Upper lobe of left lung (tissue), 6 donors: Measurements from ENCODE around the gene SLC24A5. TPM values are rescaled to one million over a fixed set of nuclear protein-coding genes. Genes with fewer than 3 reads are reported as not detected.

Experiments used
- ATAC-seq, 2 donors: fragments of 200-7000 bp; cut with Tn5 transposase; one replicate each; pipeline ENCODE4 v1.9.1; 2022; ENCODE audit warnings: mild to moderate bottlenecking in 2 of 2, moderate library complexity in 2 of 2; ENCODE audit not compliant: low FRiP score in 2 of 2
- DNase-seq, 2 donors: peaks; one replicate each; pipeline ENCODE4 v3.0.0-alpha.2; 2019 to 2020
- H3K27ac ChIP-seq, 4 donors: fragments of 200-600 bp; sonication (generic); one replicate each; pipeline ENCODE4 v1.5.1; 2016 to 2019
- H3K27me3 ChIP-seq, 4 donors: fragments of 200-600 bp; sonication (generic); one replicate each; pipeline ENCODE4 v1.5.1; 2017 to 2019
- H3K36me3 ChIP-seq, 4 donors: fragments of 200-600 bp; sonication (generic); one replicate each; pipeline ENCODE4 v1.5.1; 2016 to 2019
- H3K4me1 ChIP-seq, 4 donors: fragments of 200-600 bp; sonication (generic); one replicate each; pipeline ENCODE4 v1.5.1; 2018 to 2019
- H3K4me3 ChIP-seq, 4 donors: fragments of 200-600 bp; sonication (generic); one replicate each; pipeline ENCODE4 v1.5.1; 2017 to 2019; ENCODE audit warnings: mild to moderate bottlenecking in 2 of 4, moderate library complexity in 1 of 4
- H3K9me3 ChIP-seq, 4 donors: fragments of 200-600 bp; sonication (generic); one replicate each; pipeline ENCODE4 v1.5.1; 2018 to 2019
- EP300 ChIP-seq, 4 donors: sonication (generic); formaldehyde crosslinking; IDR thresholded peaks; one replicate each; pipeline ENCODE4 v1.5.1; 2017; ENCODE audit warnings: antibody characterized with exemption in 4 of 4, control low read depth in 2 of 4
- POLR2A ChIP-seq, 4 donors: fragments of 450-650 bp; IDR thresholded peaks; one replicate each; pipeline ENCODE4 v1.5.1; 2016 to 2017; ENCODE audit warnings: antibody characterized with exemption in 4 of 4, mild to moderate bottlenecking in 2 of 4
- POLR2AphosphoS5 ChIP-seq, 2 donors: sonication (generic); formaldehyde crosslinking; IDR thresholded peaks; one replicate each; pipeline ENCODE4 v1.5.1; 2017; ENCODE audit warnings: antibody characterized with exemption in 2 of 2
- WGBS, 2 donors: methylation state at CpG; one replicate each; pipeline ENCODE4 v1.1.5; 2017 to 2018; 5-methylcytosine and 5-hydroxymethylcytosine counted together
- total RNA-seq, 6 donors: library from RNA; depleted of rRNA in 4 of 6; stranded (reverse); fragments of >200 nt in 4 of 6; gene quantifications; one replicate each; pipeline versions ENCODE4 v1.1.0 to v1.2.1, GENCODE V29; 2016 to 2021
- TF ChIP-seq, protein P1 (sequence below), 6 experiments: fragments of 450-650 bp in 4 of 6; fragments of 200-600 bp in 2 of 6; sonication (generic) in 2 of 6; IDR thresholded peaks; one replicate each; pipeline ENCODE4 v1.5.1; 2016 to 2019; ENCODE audit warnings: antibody characterized with exemption in 6 of 6
- donor health status: DM: no; HTN: no; CAD: no; lungs with moderate emphysema.
- donor health status: DM: no; HTN: yes; CAD: no; lungs with severe emphysema.

The SLC24A5 gene
- total RNA-seq, 6 donors from 2014 or later = 0.83 TPM; not detected in 5

DNA sequence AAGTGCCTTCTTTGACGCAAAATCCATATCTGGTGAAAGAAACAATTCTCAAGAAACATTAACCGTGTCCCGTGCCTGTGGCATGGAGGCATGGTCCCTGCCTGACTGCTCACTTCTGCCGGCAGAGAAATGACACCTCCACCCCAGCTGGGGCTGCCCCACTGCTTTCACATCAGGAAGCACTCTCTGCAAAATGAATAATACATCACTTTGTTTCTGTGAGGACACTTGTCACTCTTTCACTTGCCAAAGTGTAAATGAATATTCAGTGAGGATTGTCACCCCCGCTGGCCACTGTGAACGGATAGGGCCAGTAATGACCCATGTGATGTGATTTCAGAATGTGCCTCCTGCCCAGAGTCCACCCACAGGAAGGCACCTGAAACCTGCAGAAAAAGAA is 31.1 kb upstream of the SLC24A5 start:
- TF ChIP-seq POLR2AphosphoS5 (IDR thresholded peaks at IDR 0.05) = no peak
- TF ChIP-seq, protein P1, sequence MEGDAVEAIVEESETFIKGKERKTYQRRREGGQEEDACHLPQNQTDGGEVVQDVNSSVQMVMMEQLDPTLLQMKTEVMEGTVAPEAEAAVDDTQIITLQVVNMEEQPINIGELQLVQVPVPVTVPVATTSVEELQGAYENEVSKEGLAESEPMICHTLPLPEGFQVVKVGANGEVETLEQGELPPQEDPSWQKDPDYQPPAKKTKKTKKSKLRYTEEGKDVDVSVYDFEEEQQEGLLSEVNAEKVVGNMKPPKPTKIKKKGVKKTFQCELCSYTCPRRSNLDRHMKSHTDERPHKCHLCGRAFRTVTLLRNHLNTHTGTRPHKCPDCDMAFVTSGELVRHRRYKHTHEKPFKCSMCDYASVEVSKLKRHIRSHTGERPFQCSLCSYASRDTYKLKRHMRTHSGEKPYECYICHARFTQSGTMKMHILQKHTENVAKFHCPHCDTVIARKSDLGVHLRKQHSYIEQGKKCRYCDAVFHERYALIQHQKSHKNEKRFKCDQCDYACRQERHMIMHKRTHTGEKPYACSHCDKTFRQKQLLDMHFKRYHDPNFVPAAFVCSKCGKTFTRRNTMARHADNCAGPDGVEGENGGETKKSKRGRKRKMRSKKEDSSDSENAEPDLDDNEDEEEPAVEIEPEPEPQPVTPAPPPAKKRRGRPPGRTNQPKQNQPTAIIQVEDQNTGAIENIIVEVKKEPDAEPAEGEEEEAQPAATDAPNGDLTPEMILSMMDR (IDR thresholded peaks at IDR 0.05) = no peak
- Histone ChIP-seq H3K36me3 (no peaks in the 10 kb centered on the region), H3K27ac (no peak overlapping the region), H3K4me1 (no peaks in the 10 kb centered on the region), H3K9me3 (no peaks in the 10 kb centered on the region), H3K27me3 (no peaks in the 10 kb centered on the region), H3K4me3 (no peak overlapping the region)
- WGBS, 2 donors = 62% methylated on average over 6 of the region's 6 CpGs
- no peak for DNase-seq
- no peak for ATAC-seq

DNA sequence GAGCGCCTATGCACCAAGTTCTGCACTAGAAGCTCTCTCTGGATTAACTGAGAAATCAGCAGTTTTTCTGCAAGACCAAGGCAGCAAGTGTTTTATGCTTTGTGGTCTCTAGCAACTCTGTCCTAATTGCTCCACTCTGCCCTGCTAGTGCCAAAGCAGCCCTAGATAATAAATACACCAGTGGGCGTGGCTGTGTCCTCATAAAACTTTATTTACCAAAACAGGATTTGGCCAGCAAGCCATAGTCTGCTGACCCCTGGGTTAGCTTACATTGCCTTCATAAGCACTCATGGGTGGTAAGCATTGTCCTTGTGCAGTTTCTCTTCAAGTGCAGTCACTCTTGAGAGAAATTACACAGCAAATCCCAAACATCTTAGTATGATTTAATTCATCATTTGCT is 30.7 kb upstream of the SLC24A5 start:
- no peak overlapping the region for H3K27ac ChIP-seq
- no peak for TF ChIP-seq POLR2A (IDR thresholded peaks at IDR 0.05)
- TF ChIP-seq, protein P1 (IDR thresholded peaks at IDR 0.05) = no peak
- no peak for TF ChIP-seq POLR2AphosphoS5 (IDR thresholded peaks at IDR 0.05)
- no peak for TF ChIP-seq EP300 (IDR thresholded peaks at IDR 0.05)
- no peaks in the 10 kb centered on the region for H3K36me3 ChIP-seq
- H3K4me3 ChIP-seq = no peak overlapping the region
- no peaks in the 10 kb centered on the region for H3K4me1 ChIP-seq
- 71 to 80% methylated on average over 2 of the region's 2 CpGs for WGBS, 2 donors
- no peaks in the 10 kb centered on the region for H3K9me3 ChIP-seq
- DNase-seq (no peak), ATAC-seq (no peak)
- no peaks in the 10 kb centered on the region for H3K27me3 ChIP-seq

DNA sequence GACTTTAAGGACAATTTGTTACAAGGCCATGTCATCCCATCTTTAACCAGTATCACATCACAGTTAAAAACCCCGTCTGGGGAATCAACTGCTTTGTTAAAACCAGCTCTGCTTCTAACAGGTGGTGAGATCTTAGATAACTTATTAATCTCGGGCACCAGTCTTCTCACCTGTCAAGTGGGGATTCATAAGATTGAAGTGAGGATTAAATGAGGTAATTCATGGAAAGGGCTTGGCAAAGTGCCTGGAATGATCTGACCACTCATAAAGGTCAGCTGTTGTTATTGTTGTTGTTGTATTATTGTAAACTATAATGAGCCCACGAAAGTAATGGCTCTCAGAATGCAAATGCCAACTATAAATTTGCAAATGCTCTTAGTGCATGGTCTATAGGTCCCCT is 30.1 kb upstream of the SLC24A5 start:
- Histone ChIP-seq H3K4me1 (no peaks in the 10 kb centered on the region), H3K27me3 (no peaks in the 10 kb centered on the region), H3K36me3 (no peaks in the 10 kb centered on the region), H3K4me3 (no peak overlapping the region), H3K27ac (no peak overlapping the region), H3K9me3 (no peaks in the 10 kb centered on the region)
- 39 to 44% methylated on average over 3 of the region's 3 CpGs for WGBS, 2 donors
- TF ChIP-seq POLR2AphosphoS5 (IDR thresholded peaks at IDR 0.05) (no peak), POLR2A (IDR thresholded peaks at IDR 0.05) (no peak), EP300 (IDR thresholded peaks at IDR 0.05) (no peak)
- TF ChIP-seq, protein P1 (IDR thresholded peaks at IDR 0.05) = no peak
- no peak for DNase-seq
- no peak for ATAC-seq

DNA sequence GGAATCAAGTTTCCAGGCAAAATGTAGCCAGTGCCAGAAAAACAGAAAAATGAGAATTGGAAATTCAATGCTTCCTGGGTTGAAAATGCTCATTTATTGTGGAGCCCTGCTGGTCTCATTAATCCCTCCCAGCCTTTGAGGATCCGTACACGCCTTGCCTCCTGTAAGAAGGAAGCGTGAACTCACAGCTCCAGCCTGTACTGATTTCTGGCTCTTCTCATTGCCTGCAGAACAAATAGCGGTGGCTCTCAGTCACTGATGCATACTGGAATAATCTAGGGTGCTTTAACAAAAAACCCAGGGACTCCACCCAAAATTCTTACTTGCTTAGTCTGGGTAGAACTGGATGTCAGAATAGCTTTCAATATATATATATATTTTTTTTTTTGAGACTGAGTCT is 29.3 kb upstream of the SLC24A5 start:
- Histone ChIP-seq H3K4me1 (no peaks in the 10 kb centered on the region), H3K4me3 (no peak overlapping the region), H3K27ac (no peak overlapping the region), H3K27me3 (no peaks in the 10 kb centered on the region), H3K36me3 (no peaks in the 10 kb centered on the region), H3K9me3 (no peaks in the 10 kb centered on the region)
- no peak for ATAC-seq
- TF ChIP-seq, protein P1 (IDR thresholded peaks at IDR 0.05) = no peak
- TF ChIP-seq EP300 (IDR thresholded peaks at IDR 0.05) (no peak), POLR2A (IDR thresholded peaks at IDR 0.05) (no peak), POLR2AphosphoS5 (IDR thresholded peaks at IDR 0.05) (no peak)
- DNase-seq = no peak
- 75 to 93% methylated on average over 4 of the region's 4 CpGs for WGBS, 2 donors

DNA sequence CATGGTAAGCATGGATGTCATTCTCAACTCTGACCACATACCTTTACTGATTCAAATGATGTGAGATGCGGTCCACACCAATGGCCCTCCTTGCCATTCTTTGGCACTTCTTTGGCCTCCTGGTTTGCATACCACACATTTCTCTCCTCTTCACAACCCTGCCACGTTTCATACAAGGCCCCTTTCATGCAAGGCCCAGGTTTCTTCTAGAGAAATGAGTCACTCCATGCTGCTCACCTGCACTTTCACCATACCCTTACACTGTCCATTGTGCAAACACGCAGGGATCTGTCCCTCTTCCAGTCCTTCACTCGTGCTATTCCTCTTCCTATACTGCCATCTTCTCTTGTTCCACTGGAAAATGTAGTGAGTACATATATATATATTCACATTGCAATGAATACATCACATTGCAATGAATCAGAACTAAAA is 24.4 kb upstream of the SLC24A5 start:
- no peak for TF ChIP-seq POLR2AphosphoS5 (IDR thresholded peaks at IDR 0.05)
- no peaks in the 10 kb centered on the region for H3K4me1 ChIP-seq
- no peak overlapping the region for H3K4me3 ChIP-seq
- ATAC-seq (peak in 1 of 2 donors; percentile 28), DNase-seq (no peak)
- no peaks in the 10 kb centered on the region for H3K27me3 ChIP-seq
- H3K9me3 ChIP-seq = no peaks in the 10 kb centered on the region
- H3K27ac ChIP-seq = no peak overlapping the region
- H3K36me3 ChIP-seq = no peaks in the 10 kb centered on the region
- WGBS, 2 donors = 68 to 75% methylated on average over 4 of the region's 4 CpGs
